H1 (cell line): ENCODE results near the gene C2orf92. TPM values are rescaled to one million over a fixed set of nuclear protein-coding genes. Genes with fewer than 3 reads are reported as not detected.

Experiments
- CBX5 ChIP-seq: fragments of 300-800, 300-1000 bp; sonication (generic); IDR thresholded peaks from 2 replicates; pipeline ENCODE4 v1.7.1; 2016; ENCODE audit warnings: antibody characterized with exemption, low read length, low read depth
- CHD2 ChIP-seq: IDR thresholded peaks from 2 replicates; pipeline ENCODE4 v1.6.1; 2012; ENCODE audit warnings: low read length, improper control_type of control experiment
- CTBP2 ChIP-seq: IDR thresholded peaks from 2 replicates; pipeline ENCODE4 v1.7.0; 2011; ENCODE audit warnings: borderline replicate concordance, mild to moderate bottlenecking, moderate library complexity, mixed read lengths, low read length; ENCODE audit not compliant: insufficient read depth, insufficient read length
- CTCF ChIP-seq, 3 experiments: IDR thresholded peaks; 1 replicate in 2 of 3; 2 replicates in 1 of 3; pipeline versions ENCODE4 v1.5.1 to v1.6.1; 2011; ENCODE audit warnings: low read length in 3 of 3, mild to moderate bottlenecking in 3 of 3, inconsistent platforms in 2 of 3, low read depth in 1 of 3, moderate library complexity in 1 of 3; ENCODE audit not compliant: insufficient read depth in 1 of 3; ENCODE audit errors: control extremely low read depth in 1 of 3
- FOSL1 ChIP-seq: IDR thresholded peaks from 2 replicates; pipeline ENCODE4 v1.6.1; 2011; ENCODE audit warnings: mild to moderate bottlenecking, low read depth, low read length, moderate library complexity; ENCODE audit not compliant: insufficient read depth
- JUND ChIP-seq: IDR thresholded peaks from 2 replicates; pipeline ENCODE4 v1.6.1; 2011; ENCODE audit warnings: mild to moderate bottlenecking, improper control_type of control experiment, low read length
- PHF8 ChIP-seq: fragments of 200-600 bp; sonication (generic); conservative IDR thresholded peaks from 2 replicates; pipeline ENCODE4 v1.7.1; 2012; ENCODE audit warnings: low read depth, mild to moderate bottlenecking, inconsistent platforms, low read length, moderate library complexity
- SIRT6 ChIP-seq: IDR thresholded peaks from one replicate; pipeline ENCODE4 v1.7.1; 2012; ENCODE audit warnings: low read length, inconsistent platforms
- SRF ChIP-seq: IDR thresholded peaks from 2 replicates; pipeline ENCODE4 v1.6.1; 2011; ENCODE audit warnings: mild to moderate bottlenecking, low read depth, low read length, moderate library complexity
- polyA plus RNA-seq, 7 experiments: library from polyadenylated mRNA; depleted of rRNA in 3 of 7; stranded (reverse) in 5 of 7; unstranded in 2 of 7; fragments of >200 nt in 5 of 7; fragments of 200-250 nt in 2 of 7; gene quantifications; 1 replicate in 5 of 7; 2 replicates in 1 of 7; 4 replicates in 1 of 7; pipeline versions ENCODE4 v1.2.1 to v1.2.3, GENCODE V29; 2011 to 2013; ENCODE audit warnings: missing spikeins in 2 of 7, mixed read lengths in 2 of 7
- total RNA-seq: library from RNA; stranded (reverse); fragmentation: NEBNext Ultra II Directional; extraction: Animal tissue kit (Norgen Biotek cat#: 25700); gene quantifications from 2 replicates; pipeline ENCODE4 v1.2.1, GENCODE V29; 2021

C2orf92 gene
- total and polyA plus RNA-seq, 2 of the 8 experiments (the other 6 are each of a cell fraction or from before 2014, with no cell fraction given), result 2.3 to 3.7 TPM

- no peak for TF ChIP-seq SIRT6
- TF ChIP-seq PHF8, result no peak
- TF ChIP-seq CTCF (IDR thresholded peaks at IDR 0.05; ENCODE audit: control extremely low read depth in 1 of 3, insufficient read depth in 1 of 3, low read depth in 1 of 3, low read length in 3 of 3), result no peak
- TF ChIP-seq CHD2, result no peak
- no peak for TF ChIP-seq CBX5
- no peak for TF ChIP-seq CTBP2
- TF ChIP-seq FOSL1, result no peak
- TF ChIP-seq SRF, result no peak
- no peak for TF ChIP-seq JUND
Measured at GRCh38 chr2:97660044-97660774, 9.3 kb upstream of the C2orf92 start (continued).
